GM19328 (cell line): ENCODE measurements around the gene ATOSB.

Source experiments
- ATAC-seq: cut with Tn5 transposase; IDR thresholded peaks from one replicate; pipeline ENCODE4 v1.9.1; 2021; ENCODE audit warnings: mild to moderate bottlenecking, moderate library complexity; ENCODE audit not compliant: unreplicated experiment

The ATOSB gene

DNA sequence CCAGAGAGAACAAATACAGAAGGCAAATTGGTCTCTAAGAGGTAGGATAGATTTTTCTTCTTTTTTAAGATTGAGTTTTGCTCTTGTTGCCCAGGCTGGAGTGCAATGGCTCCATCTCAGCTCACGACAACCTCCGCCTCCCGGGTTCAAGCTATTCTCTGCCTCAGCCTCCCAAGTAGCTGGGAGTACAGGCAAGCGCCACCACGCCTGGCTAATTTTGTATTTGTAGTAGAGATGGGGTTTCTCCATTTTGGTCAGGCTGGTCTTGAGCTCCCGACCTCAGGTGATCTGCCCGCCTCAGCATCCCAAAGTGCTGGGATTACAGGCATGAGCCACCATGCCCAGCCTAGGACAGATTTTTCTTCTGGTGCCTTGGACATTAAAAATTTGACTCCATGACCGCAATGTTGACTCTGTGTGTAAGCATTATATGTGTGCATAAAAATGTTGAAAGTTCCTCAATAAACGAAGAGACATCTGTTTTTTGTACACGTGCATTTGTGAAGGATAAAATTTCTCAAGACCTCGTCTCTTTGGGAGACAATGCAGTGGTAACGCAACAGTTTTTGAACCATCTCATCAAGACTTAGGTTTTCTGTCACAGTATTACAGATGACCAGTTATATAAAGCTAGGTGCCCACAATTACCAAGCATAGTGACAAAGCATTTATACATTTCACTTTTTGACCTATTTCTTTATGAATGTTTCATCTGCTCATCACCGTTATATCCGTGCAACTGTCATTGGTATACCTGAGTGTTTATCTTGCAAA, 60.6 kb downstream of the ATOSB start:
- ATAC-seq = no peak

- ATAC-seq = no peak
These were observed 61.4 kb downstream of the ATOSB start for GRCh38 chr9:35054185-35054835.
